Heart left ventricle (tissue), 16 donors: ENCODE results near the gene KRIT1. TPM values are rescaled to one million over a fixed set of nuclear protein-coding genes. Genes with fewer than 3 reads are reported as not detected.

ENCODE experiments used
- ATAC-seq, 4 donors: fragments of 200-7000 bp; cut with Tn5 transposase; one replicate each; pipeline ENCODE4 v1.9.1; 2020 to 2022; ENCODE audit warnings: moderate library complexity in 4 of 4, mild to moderate bottlenecking in 3 of 4, moderate number of reproducible peaks in 1 of 4
- DNase-seq, 5 donors: peaks; one replicate each; pipeline ENCODE4 v3.0.0-alpha.2; 2020
- H3K27ac ChIP-seq, 12 donors: fragments of 200-600 bp; sonication (generic) in 4 of 12; one replicate each; pipeline versions ENCODE4 v1.5.0 to v1.8.0; 2016 to 2022; ENCODE audit warnings: mild to moderate bottlenecking in 2 of 12
- H3K27me3 ChIP-seq, 9 donors: fragments of 200-600 bp; sonication (generic) in 2 of 9; one replicate each; pipeline versions ENCODE4 v1.5.1 to v1.8.0; 2016 to 2022; ENCODE audit warnings: mild to moderate bottlenecking in 3 of 9
- H3K36me3 ChIP-seq, 9 donors: fragments of 200-600 bp; sonication (generic) in 2 of 9; one replicate each; pipeline versions ENCODE4 v1.5.0 to v1.8.0; 2018 to 2022; ENCODE audit warnings: mild to moderate bottlenecking in 2 of 9
- H3K4me1 ChIP-seq, 12 donors: fragments of 200-600 bp; sonication (generic) in 4 of 12; one replicate each; pipeline versions ENCODE4 v1.5.0 to v1.8.0; 2016 to 2022; ENCODE audit warnings: mild to moderate bottlenecking in 3 of 12
- H3K4me3 ChIP-seq, 12 donors: fragments of 200-600 bp; sonication (generic) in 4 of 12; one replicate each; pipeline versions ENCODE4 v1.5.0 to v1.8.0; 2017 to 2022; ENCODE audit warnings: mild to moderate bottlenecking in 9 of 12, moderate library complexity in 4 of 12
- H3K9me3 ChIP-seq, 12 donors: fragments of 200-600 bp; sonication (generic) in 4 of 12; one replicate each; pipeline versions ENCODE4 v1.5.0 to v1.8.0; 2016 to 2022; ENCODE audit warnings: mild to moderate bottlenecking in 1 of 12
- POLR2A ChIP-seq, 2 donors: fragments of 450-650 bp; IDR thresholded peaks; one replicate each; pipeline ENCODE4 v1.6.1; 2017; ENCODE audit warnings: antibody characterized with exemption in 2 of 2, mild to moderate bottlenecking in 2 of 2, moderate library complexity in 2 of 2
- WGBS, 4 donors: extraction: QIAGEN DNeasy Blood & Tissue Kit in 2 of 4; methylation state at CpG; one replicate each; pipeline versions ENCODE4 v1.1.5 to v1.1.7; 2013 to 2018; 5-methylcytosine and 5-hydroxymethylcytosine counted together
- intact Hi-C, 10 donors: fragments of 100-400 bp; cut with DNase I; formaldehyde crosslinking; loops; one replicate each; pipeline versions ENCODE4 v1.11.1 to v1.14.2; 2022
- microRNA-seq, 4 donors: library from miRNA; unstranded; fragments of <30 nt; microRNA quantifications; one replicate each; pipeline versions ENCODE4 to v1.2.0, GENCODE V29; 2017 to 2020
- polyA plus RNA-seq, 2 donors: library from polyadenylated mRNA; stranded (reverse); fragments of 200-250 nt; gene quantifications; one replicate each; pipeline ENCODE4 v1.2.3, GENCODE V29; 2013
- total RNA-seq, 9 donors: library from RNA; depleted of rRNA in 2 of 9; stranded (reverse); fragments of >200 nt in 2 of 9; fragmentation: NEBNext Ultra II Directional in 3 of 9; extraction: Animal tissue kit (Norgen Biotek cat#: 25700) in 3 of 9; gene quantifications; one replicate each; pipeline versions ENCODE4 v1.1.0 to v1.2.4, GENCODE V29; 2016 to 2023
- TF ChIP-seq, protein P1 (sequence below), 12 donors: fragments of 200-600 bp; sonication (generic) in 4 of 12; IDR thresholded peaks; one replicate each; pipeline versions ENCODE4 v1.5.0 to v1.8.0; 2018 to 2022; ENCODE audit warnings: antibody characterized with exemption in 12 of 12, mild to moderate bottlenecking in 5 of 12
- donor health status: ischemic (EF 13 %, LVEDD 7.1; RV severe dilation, severe dysfunction).
- donor health status: healthy with polysubstance abuse.
- donor health status: DM: no; HTN: yes; CAD: no.
- donor health status: DM: no; HTN: no; CAD: no.
- donor health status: ischemic (EF 25% LVEDD 6.9; RV normal size, moderate dysfunction).
- donor health status: ischemic (EF 25% LVEDD 5.7; RV mildly dilated, moderate dysfunction).
- donor health status: healthy.
- donor health status: DM: yes; HTN: yes; CAD: no.
- donor health status: ischemic (EF 35%, LVEDD 5.7; RV mildly dilated, moderate dysfunction).
- donor health status: nonischemic (EF 11% LVEDD 7.7; RV severe dilation, severe dysfunction).
- donor health status: DM: yes; HTN: yes; CAD: no.
- donor health status: PGD.
- donor health status: ischemic (EF 29% LVEDD 5.4; RV normal size, mild dysfunction).
- donor health status: nonischemic (EF 23%, LVEDD 6.1; RV moderate dilation, normal function).

KRIT1 gene
- total and polyA plus RNA-seq, 11 donors, result 13.0 to 45.0 (median 28.9) TPM

DNA sequence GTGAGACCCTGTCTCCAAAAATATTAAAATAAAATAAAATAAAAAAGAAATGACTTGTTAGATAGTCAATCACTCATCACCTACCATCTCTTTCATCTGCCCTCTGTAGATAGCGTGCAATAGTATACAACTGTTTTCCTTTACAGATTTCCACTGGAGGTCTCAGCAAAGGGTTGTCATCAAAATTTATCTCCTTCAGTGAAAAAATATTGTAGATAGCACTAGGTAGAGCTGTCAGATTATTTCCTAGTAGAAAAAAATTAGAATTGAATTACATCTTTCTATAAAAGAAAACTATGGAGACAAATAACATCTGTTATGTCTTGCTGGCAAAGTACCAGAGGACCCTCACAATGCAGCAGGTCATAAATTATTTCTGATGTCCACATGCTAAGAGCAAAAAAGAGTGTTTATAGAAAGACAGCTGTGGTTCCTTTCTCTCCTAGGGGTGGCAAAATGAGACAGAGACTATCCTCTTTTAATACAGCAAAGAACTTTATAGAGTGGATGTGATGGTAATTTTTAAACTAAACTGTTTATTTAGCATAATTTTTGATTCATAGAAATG is 95.2 kb downstream of the KRIT1 start:
- Histone ChIP-seq H3K36me3 (no peaks in the 10 kb centered on the region), H3K27me3 (no peaks in the 10 kb centered on the region), H3K4me1 (no peaks in the 10 kb centered on the region), H3K9me3 (no peaks in the 10 kb centered on the region), H3K27ac (no peak overlapping the region), H3K4me3 (no peak overlapping the region)
- no peak for DNase-seq
- WGBS, 4 donors, result 71 to 92% (median 78%) methylated on average over 1 of the region's 1 CpG
- TF ChIP-seq, protein P1, sequence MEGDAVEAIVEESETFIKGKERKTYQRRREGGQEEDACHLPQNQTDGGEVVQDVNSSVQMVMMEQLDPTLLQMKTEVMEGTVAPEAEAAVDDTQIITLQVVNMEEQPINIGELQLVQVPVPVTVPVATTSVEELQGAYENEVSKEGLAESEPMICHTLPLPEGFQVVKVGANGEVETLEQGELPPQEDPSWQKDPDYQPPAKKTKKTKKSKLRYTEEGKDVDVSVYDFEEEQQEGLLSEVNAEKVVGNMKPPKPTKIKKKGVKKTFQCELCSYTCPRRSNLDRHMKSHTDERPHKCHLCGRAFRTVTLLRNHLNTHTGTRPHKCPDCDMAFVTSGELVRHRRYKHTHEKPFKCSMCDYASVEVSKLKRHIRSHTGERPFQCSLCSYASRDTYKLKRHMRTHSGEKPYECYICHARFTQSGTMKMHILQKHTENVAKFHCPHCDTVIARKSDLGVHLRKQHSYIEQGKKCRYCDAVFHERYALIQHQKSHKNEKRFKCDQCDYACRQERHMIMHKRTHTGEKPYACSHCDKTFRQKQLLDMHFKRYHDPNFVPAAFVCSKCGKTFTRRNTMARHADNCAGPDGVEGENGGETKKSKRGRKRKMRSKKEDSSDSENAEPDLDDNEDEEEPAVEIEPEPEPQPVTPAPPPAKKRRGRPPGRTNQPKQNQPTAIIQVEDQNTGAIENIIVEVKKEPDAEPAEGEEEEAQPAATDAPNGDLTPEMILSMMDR (IDR thresholded peaks at IDR 0.05), result no peak
- no peak for TF ChIP-seq POLR2A (IDR thresholded peaks at IDR 0.05)
- intact Hi-C loops, result no loop called here
- no peak for ATAC-seq

DNA sequence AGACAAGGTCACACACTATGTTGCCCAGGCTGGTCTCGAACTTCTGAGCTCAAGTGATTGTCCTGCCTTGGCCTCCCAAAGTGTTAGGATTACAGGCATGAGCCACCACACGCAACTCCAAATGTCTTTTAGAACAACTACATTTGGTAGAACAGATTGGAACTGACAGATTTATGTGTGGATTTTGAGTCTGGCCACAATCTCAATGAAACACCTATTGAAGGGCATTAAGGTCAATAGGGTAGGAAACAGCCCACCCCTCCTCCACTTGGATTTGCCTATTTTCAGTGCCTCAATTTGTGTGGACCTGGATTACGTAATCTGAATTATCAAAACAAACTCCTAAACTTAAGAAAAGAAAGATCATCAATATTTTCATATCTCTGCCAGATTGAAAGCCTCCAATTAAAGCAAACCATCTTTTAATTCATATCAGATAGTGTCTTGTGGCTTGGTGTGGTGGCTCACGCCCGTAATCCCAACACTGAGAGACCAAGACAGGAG is 95.9 kb downstream of the KRIT1 start:
- TF ChIP-seq, protein P1 (IDR thresholded peaks at IDR 0.05), result no peak
- no peak for TF ChIP-seq POLR2A (IDR thresholded peaks at IDR 0.05)
- intact Hi-C loops, result no loop called here
- H3K27ac ChIP-seq, result no peak overlapping the region
- no peaks in the 10 kb centered on the region for H3K27me3 ChIP-seq
- no peaks in the 10 kb centered on the region for H3K36me3 ChIP-seq
- ATAC-seq (no peak), DNase-seq (no peak)
- WGBS, 4 donors, result 93 to 97% (median 95%) methylated on average over 5 of the region's 5 CpGs
- no peaks in the 10 kb centered on the region for H3K9me3 ChIP-seq
- no peak overlapping the region for H3K4me3 ChIP-seq
- H3K4me1 ChIP-seq, result no peaks in the 10 kb centered on the region

Small RNAs within 50 kb of the gene (microRNA-seq; reads per million reads assigned to microRNA genes)
- gene MIR1285-1, result 0 reads per million in 4 donors

Other genes with a start within 250 kb of the KRIT1 start
- 10 to 100 TPM; 16.6 to 42.2 (median 32.7) TPM for gene CYP51A1, start 111.4 kb downstream of the KRIT1 start, total RNA-seq
- 10 to 100 TPM in 1 of 2 donors, 1 to 10 TPM in 1; 6.7 to 45.9 TPM for gene CYP51A1, start 111.4 kb downstream of the KRIT1 start, polyA plus RNA-seq
- gene LRRD1, start 66.8 kb downstream of the KRIT1 start, total RNA-seq, result under 1 TPM in 4 of 9 donors, not detected in 5; 0.17 to 0.33 (median 0.19) TPM
- not detected for gene LRRD1, start 66.8 kb downstream of the KRIT1 start, polyA plus RNA-seq
- 10 to 100 TPM; 21.2 to 67.9 (median 46.6) TPM for gene ANKIB1, start 60 bp upstream of the KRIT1 start, total RNA-seq
- gene ANKIB1, start 60 bp upstream of the KRIT1 start, polyA plus RNA-seq, result 10 to 100 TPM in 1 of 2 donors, 1 to 10 TPM in 1; 9.0 to 10.9 TPM
- gene GATAD1, start 201.6 kb upstream of the KRIT1 start, total RNA-seq, result 10 to 100 TPM in 8 of 9 donors, 1 to 10 TPM in 1; 8.5 to 20.5 (median 11.8) TPM
- gene GATAD1, start 201.6 kb upstream of the KRIT1 start, polyA plus RNA-seq, result 10 to 100 TPM; 13.8 to 16.5 TPM
- under 1 TPM in 2 of 9 donors, not detected in 7; 0.15 to 0.27 TPM for gene ERVW-1, start 232.0 kb upstream of the KRIT1 start, total RNA-seq
- gene ERVW-1, start 232.0 kb upstream of the KRIT1 start, polyA plus RNA-seq, result not detected